ENCODE results near the gene LRRC75A.

GRCh38 chr17:16430650-16431049 lies 61.3 kb downstream of the LRRC75A start:
- no peak for TF ChIP-seq CTCF (conservative IDR thresholded peaks at IDR 0.05; ENCODE audit: low read depth in 2 of 2)
- no peak for TF ChIP-seq EZH2 (IDR thresholded peaks at IDR 0.05; ENCODE audit: low read depth, unreplicated experiment)
- TF ChIP-seq CREB1 (CRISPR knock-in tag; IDR thresholded peaks at IDR 0.05; ENCODE audit: low read depth) = no peak
